Calu3 (cell line): ENCODE measurements around the gene ALOX5. TPM values are rescaled to one million over a fixed set of nuclear protein-coding genes. Genes with fewer than 3 reads are reported as not detected.
"Not testable (repeated sequence)": the region's sequence is repeated elsewhere in the genome, so short reads cannot be mapped to it uniquely, and the experiment has no call there.

Source experiments
- BruUV-seq: library from RNA; stranded (reverse); fragments of 400-500 nt; replicated peaks from 2 replicates; lab custom pipeline; 2021; lab: Mats Ljungman, UMichigan
- CTCF ChIA-PET: fragments of 300-600 bp; sonication (Branson Sonifier 250); formaldehyde crosslinking; loops from one replicate; lab custom pipeline; 2022; ENCODE audit warnings: antibody characterized with exemption; lab: Charles Lee
- DNase-seq: peaks from one replicate; pipeline ENCODE4 v3.0.0; 2022
- H3K27ac Mint-ChIP-seq: one replicate; pipeline ENCODE4 v1.8.0; 2022; ENCODE audit warnings: mixed read lengths; ENCODE audit not compliant: unreplicated experiment
- H3K27me3 Mint-ChIP-seq: one replicate; pipeline ENCODE4 v1.8.0; 2022; ENCODE audit warnings: mixed read lengths; ENCODE audit not compliant: unreplicated experiment
- H3K36me3 Mint-ChIP-seq: one replicate; pipeline ENCODE4 v1.8.0; 2022; ENCODE audit warnings: mild to moderate bottlenecking, moderate library complexity, mixed read lengths; ENCODE audit not compliant: insufficient read depth, unreplicated experiment
- H3K4me1 Mint-ChIP-seq: one replicate; pipeline ENCODE4 v1.8.0; 2022; ENCODE audit warnings: mild to moderate bottlenecking, low read depth, mixed read lengths; ENCODE audit not compliant: unreplicated experiment
- H3K4me3 Mint-ChIP-seq: one replicate; pipeline ENCODE4 v1.8.0; 2022; ENCODE audit warnings: mild to moderate bottlenecking, low read depth, moderate library complexity, mixed read lengths; ENCODE audit not compliant: unreplicated experiment
- H3K9me3 Mint-ChIP-seq: one replicate; pipeline ENCODE4 v1.8.0; 2022; ENCODE audit warnings: low read depth, mixed read lengths; ENCODE audit not compliant: unreplicated experiment
- CTCF ChIP-seq: fragments of 200-600 bp; IDR thresholded peaks from one replicate; pipeline ENCODE4 v1.8.0; 2022; ENCODE audit warnings: antibody characterized with exemption; ENCODE audit not compliant: unreplicated experiment
- intact Hi-C: fragments of 100-400 bp; cut with micrococcal nuclease; formaldehyde crosslinking; loops from one replicate; pipeline ENCODE4 v1.10.0; 2022; ENCODE audit not compliant: unreplicated experiment
- total RNA-seq: library from RNA; stranded (reverse); gene quantifications from 2 replicates; pipeline ENCODE4 v1.2.3, GENCODE V29; 2022

Gene ALOX5
- total RNA-seq, 1 experiment from 2014 or later: 44.9 TPM

- H3K4me3 Mint-ChIP-seq: no peak overlapping the region
- CTCF ChIA-PET: no interaction called here
- no peaks in the 10 kb centered on the region for H3K27me3 Mint-ChIP-seq
- no peaks in the 10 kb centered on the region for H3K36me3 Mint-ChIP-seq
- BruUV-seq: no TSS peak
- no peak for TF ChIP-seq CTCF
- no peak for DNase-seq
- H3K4me1 Mint-ChIP-seq: no peaks in the 10 kb centered on the region
- no peak overlapping the region for H3K27ac Mint-ChIP-seq
- intact Hi-C loops: no loop called here
- no peaks in the 10 kb centered on the region for H3K9me3 Mint-ChIP-seq
Observed at GRCh38 chr10:45476559-45476958, 102.5 kb downstream of the ALOX5 start.

- DNase-seq: no peak
- H3K27ac Mint-ChIP-seq: no peak overlapping the region
- no TSS peak for BruUV-seq
- H3K9me3 Mint-ChIP-seq: no peaks in the 10 kb centered on the region
- TF ChIP-seq CTCF: no peak
- H3K36me3 Mint-ChIP-seq: no peaks in the 10 kb centered on the region
- no peaks in the 10 kb centered on the region for H3K27me3 Mint-ChIP-seq
- H3K4me1 Mint-ChIP-seq: no peaks in the 10 kb centered on the region
- CTCF ChIA-PET: no interaction called here
- intact Hi-C loops: no loop called here
- H3K4me3 Mint-ChIP-seq: no peak overlapping the region
Observed at GRCh38 chr10:45480294-45480693, 106.3 kb downstream of the ALOX5 start.

GRCh38 chr10:45481100-45481499 lies 107.1 kb downstream of the ALOX5 start:
- DNase-seq, intact Hi-C loops, CTCF ChIA-PET, BruUV-seq, H3K27me3 Mint-ChIP-seq, H3K4me3 Mint-ChIP-seq, H3K9me3 Mint-ChIP-seq, H3K27ac Mint-ChIP-seq, H3K36me3 Mint-ChIP-seq, H3K4me1 Mint-ChIP-seq: not testable (repeated sequence)

GRCh38 chr10:45483002-45483401 lies 109.0 kb downstream of the ALOX5 start:
- intact Hi-C loops: no loop called here
- CTCF ChIA-PET: no interaction called here
- Mint-ChIP-seq H3K4me1 (no peaks in the 10 kb centered on the region), H3K4me3 (no peak overlapping the region), H3K27ac (no peak overlapping the region), H3K36me3 (no peaks in the 10 kb centered on the region), H3K9me3 (no peaks in the 10 kb centered on the region), H3K27me3 (no peaks in the 10 kb centered on the region)
- DNase-seq: no peak
- TF ChIP-seq CTCF: no peak
- no TSS peak for BruUV-seq

GRCh38 chr10:45487735-45488134 lies 113.7 kb downstream of the ALOX5 start:
- H3K27me3 Mint-ChIP-seq: no peaks in the 10 kb centered on the region
- CTCF ChIA-PET: interaction anchor here (0.5 kb wide), 1 partner anchor 441 kb away, joined by 3 read pairs; no protein-coding TSS in a partner anchor
- H3K4me1 Mint-ChIP-seq: no peaks in the 10 kb centered on the region
- no peak overlapping the region for H3K27ac Mint-ChIP-seq
- no peaks in the 10 kb centered on the region for H3K9me3 Mint-ChIP-seq
- TF ChIP-seq CTCF: no peak
- DNase-seq: no peak
- H3K36me3 Mint-ChIP-seq: no peaks in the 10 kb centered on the region
- intact Hi-C loops: no loop called here
- BruUV-seq: no TSS peak
- no peak overlapping the region for H3K4me3 Mint-ChIP-seq
